ENCODE measurements around the gene RSPH3.

GRCh38 chr6:158959552-158959951 is 40.5 kb downstream of the RSPH3 start:
- TF ChIP-seq, protein P1, sequence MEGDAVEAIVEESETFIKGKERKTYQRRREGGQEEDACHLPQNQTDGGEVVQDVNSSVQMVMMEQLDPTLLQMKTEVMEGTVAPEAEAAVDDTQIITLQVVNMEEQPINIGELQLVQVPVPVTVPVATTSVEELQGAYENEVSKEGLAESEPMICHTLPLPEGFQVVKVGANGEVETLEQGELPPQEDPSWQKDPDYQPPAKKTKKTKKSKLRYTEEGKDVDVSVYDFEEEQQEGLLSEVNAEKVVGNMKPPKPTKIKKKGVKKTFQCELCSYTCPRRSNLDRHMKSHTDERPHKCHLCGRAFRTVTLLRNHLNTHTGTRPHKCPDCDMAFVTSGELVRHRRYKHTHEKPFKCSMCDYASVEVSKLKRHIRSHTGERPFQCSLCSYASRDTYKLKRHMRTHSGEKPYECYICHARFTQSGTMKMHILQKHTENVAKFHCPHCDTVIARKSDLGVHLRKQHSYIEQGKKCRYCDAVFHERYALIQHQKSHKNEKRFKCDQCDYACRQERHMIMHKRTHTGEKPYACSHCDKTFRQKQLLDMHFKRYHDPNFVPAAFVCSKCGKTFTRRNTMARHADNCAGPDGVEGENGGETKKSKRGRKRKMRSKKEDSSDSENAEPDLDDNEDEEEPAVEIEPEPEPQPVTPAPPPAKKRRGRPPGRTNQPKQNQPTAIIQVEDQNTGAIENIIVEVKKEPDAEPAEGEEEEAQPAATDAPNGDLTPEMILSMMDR (IDR thresholded peaks at IDR 0.05; ENCODE audit: low read depth, low read length, missing input control): no peak
- no peak for TF ChIP-seq GABPA (IDR thresholded peaks at IDR 0.05 in 1 of 2, conservative IDR thresholded peaks at IDR 0.05 in 1 of 2)

Measured in liver (tissue), 3 donors.